NCI-H524 (cell line): ENCODE measurements around the gene TTC28.
"Not testable (repeated sequence)": the region's sequence is repeated elsewhere in the genome, so short reads cannot be mapped to it uniquely, and the experiment has no call there.

Source experiments
- DNase-seq, 2 experiments: peaks; one replicate each; lab custom pipeline; 2025; lab: John Stamatoyannopoulos, UW

The TTC28 gene

GRCh38 chr22:28604966-28605761, 74.5 kb downstream of the TTC28 start:
- DNase-seq: no peak

- DNase-seq: no peak
Measured at GRCh38 chr22:28601915-28602314, 77.7 kb downstream of the TTC28 start.

GRCh38 chr22:28600546-28601143, 79.0 kb downstream of the TTC28 start:
- peak; percentile 32 to 79 for DNase-seq

GRCh38 chr22:28599693-28600092, 79.9 kb downstream of the TTC28 start:
- no peak for DNase-seq

- no peak for DNase-seq
Measured at GRCh38 chr22:28597665-28598064, 82.0 kb downstream of the TTC28 start.

GRCh38 chr22:28594797-28595462, 84.7 kb downstream of the TTC28 start:
- peak; percentile 45 to 82 for DNase-seq

GRCh38 chr22:28594076-28594796, 85.4 kb downstream of the TTC28 start:
- peak in 1 of 2 experiments; percentile 25 for DNase-seq

GRCh38 chr22:28593299-28593698, 86.3 kb downstream of the TTC28 start:
- DNase-seq: no peak

- DNase-seq: no peak
Measured at GRCh38 chr22:28589102-28589750, 90.4 kb downstream of the TTC28 start.

- no peak for DNase-seq
Measured at GRCh38 chr22:28585324-28585723, 94.3 kb downstream of the TTC28 start.

GRCh38 chr22:28582806-28583205, 96.8 kb downstream of the TTC28 start:
- no peak for DNase-seq

GRCh38 chr22:28581016-28581415, 98.6 kb downstream of the TTC28 start:
- DNase-seq: no peak

- no peak for DNase-seq
Measured at GRCh38 chr22:28576162-28576561, 103.5 kb downstream of the TTC28 start.

- DNase-seq: no peak
Measured at GRCh38 chr22:28574159-28574788, 105.4 kb downstream of the TTC28 start.

GRCh38 chr22:28570696-28571373, 108.8 kb downstream of the TTC28 start:
- no peak for DNase-seq

GRCh38 chr22:28568974-28569373, 110.7 kb downstream of the TTC28 start:
- not testable (repeated sequence) for DNase-seq

- no peak for DNase-seq
Measured at GRCh38 chr22:28568099-28568498, 111.5 kb downstream of the TTC28 start.

- DNase-seq: not testable (repeated sequence)
Measured at GRCh38 chr22:28566920-28567499, 112.6 kb downstream of the TTC28 start.

GRCh38 chr22:28563636-28564035, 116.0 kb downstream of the TTC28 start:
- no peak for DNase-seq

GRCh38 chr22:28562324-28562723, 117.3 kb downstream of the TTC28 start:
- no peak for DNase-seq
